SU-DHL-6 (cell line): ENCODE measurements around the gene GABBR2.

ENCODE experiments used
- CTCF ChIP-seq: fragments of 200-600 bp; sonication (generic); IDR thresholded peaks from one replicate; pipeline ENCODE4 v1.5.1; 2017; ENCODE audit warnings: antibody characterized with exemption, mild to moderate bottlenecking, low read length, moderate library complexity; ENCODE audit not compliant: insufficient read depth, poor library complexity, severe bottlenecking
- EZH2phosphoT487 ChIP-seq: fragments of 200-600 bp; sonication (generic), shearing (Covaris generic); conservative IDR thresholded peaks from 2 replicates; pipeline ENCODE4 v1.6.1; 2018; ENCODE audit warnings: mild to moderate bottlenecking, antibody characterized with exemption, low read length, moderate library complexity, mixed read lengths

GRCh38 chr9:98450496-98450895 lies 258.2 kb downstream of the GABBR2 start:
- TF ChIP-seq CTCF (no peak), EZH2phosphoT487 (no peak)
